SU-DHL-6 (cell line): Measurements from ENCODE around the gene PSME4.

ENCODE experiments used
- H2AFZ ChIP-seq: fragments of 200-600 bp; sonication (generic); 2 replicates; pipeline ENCODE4 v1.6.1; 2014; ENCODE audit warnings: low read depth, mild to moderate bottlenecking, moderate library complexity, mixed read lengths, antibody characterized with exemption, low read length; ENCODE audit not compliant: severe bottlenecking
- H3F3A ChIP-seq: fragments of 200-600 bp; shearing (Covaris generic); 2 replicates; pipeline ENCODE4 v1.6.0; 2016; ENCODE audit warnings: antibody characterized with exemption, mild to moderate bottlenecking; ENCODE audit not compliant: insufficient read depth
- H3K27ac ChIP-seq: fragments of 200-600 bp; sonication (generic); 2 replicates; pipeline ENCODE4 v1.5.1; 2016; ENCODE audit warnings: low read depth, mild to moderate bottlenecking, low read length, moderate library complexity, mixed read lengths
- H3K27me3 ChIP-seq: fragments of 200-600 bp; sonication (generic), shearing (Covaris generic); 2 replicates; pipeline ENCODE4 v1.6.0; 2014; ENCODE audit warnings: mild to moderate bottlenecking, low read length
- H3K36me3 ChIP-seq: fragments of 200-600 bp; sonication (generic); 2 replicates; pipeline ENCODE4 v1.6.1; 2014; ENCODE audit warnings: mild to moderate bottlenecking, low read length, mixed read lengths
- H3K4me2 ChIP-seq: fragments of 300-600, 200-600 bp; shearing (Covaris generic), sonication (generic); 2 replicates; pipeline ENCODE4 v1.6.0; 2014; ENCODE audit warnings: low read length, low read depth, mild to moderate bottlenecking; ENCODE audit not compliant: poor library complexity, severe bottlenecking
- H3K4me3 ChIP-seq: fragments of 200-600 bp; sonication (generic); 2 replicates; pipeline ENCODE4 v1.5.1; 2014; ENCODE audit warnings: antibody characterized with exemption, low read length, mild to moderate bottlenecking, mixed read lengths; ENCODE audit not compliant: insufficient read depth, poor library complexity, severe bottlenecking
- H3K79me2 ChIP-seq: fragments of 200-600 bp; sonication (generic); 2 replicates; pipeline ENCODE4 v1.6.1; 2014; ENCODE audit warnings: mild to moderate bottlenecking, low read length, moderate library complexity; ENCODE audit not compliant: insufficient read depth
- H3K9ac ChIP-seq: fragments of 200-600 bp; sonication (generic); 2 replicates; pipeline ENCODE4 v1.7.0; 2014; ENCODE audit warnings: mild to moderate bottlenecking, low read length
- H3K9me2 ChIP-seq: fragments of 200-600 bp; sonication (generic); replicated peaks from 2 replicates; pipeline ENCODE4 v1.6.1; 2014; ENCODE audit warnings: low read length; ENCODE audit not compliant: insufficient read depth
- H3K9me3 ChIP-seq: fragments of 200-600 bp; sonication (generic); 2 replicates; pipeline ENCODE4 v1.6.1; 2014; ENCODE audit warnings: low read length, mixed read lengths; ENCODE audit not compliant: insufficient read depth
- H4K20me1 ChIP-seq: fragments of 200-600 bp; sonication (generic); 2 replicates; pipeline ENCODE4 v1.6.1; 2014; ENCODE audit warnings: low read depth, mild to moderate bottlenecking, antibody characterized with exemption, low read length, moderate library complexity, mixed read lengths
- CTCF ChIP-seq: fragments of 200-600 bp; sonication (generic); IDR thresholded peaks from one replicate; pipeline ENCODE4 v1.5.1; 2017; ENCODE audit warnings: antibody characterized with exemption, mild to moderate bottlenecking, low read length, moderate library complexity; ENCODE audit not compliant: insufficient read depth, poor library complexity, severe bottlenecking
- EZH2phosphoT487 ChIP-seq: fragments of 200-600 bp; sonication (generic), shearing (Covaris generic); conservative IDR thresholded peaks from 2 replicates; pipeline ENCODE4 v1.6.1; 2018; ENCODE audit warnings: mild to moderate bottlenecking, antibody characterized with exemption, low read length, moderate library complexity, mixed read lengths

PSME4 gene

GRCh38 chr2:54012538-54013141, 41.8 kb upstream of the PSME4 start:
- TF ChIP-seq EZH2phosphoT487 = no peak
- TF ChIP-seq CTCF = no peak

GRCh38 chr2:54009549-54009948, 38.8 kb upstream of the PSME4 start:
- Histone ChIP-seq H3K79me2 (no peaks in the 10 kb centered on the region), H4K20me1 (no peaks in the 10 kb centered on the region), H2AFZ (no peak overlapping the region), H3K9me2 (no peaks in the 10 kb centered on the region), H3F3A (0 out of 2 replicates have a peak, but pooled peaks cover 5% of the 10 kb centered on the region), H3K9me3 (no peaks in the 10 kb centered on the region), H3K27ac (no peak overlapping the region), H3K27me3 (no peaks in the 10 kb centered on the region), H3K9ac (no peak overlapping the region), H3K36me3 (no peaks in the 10 kb centered on the region), H3K4me2 (no peak overlapping the region), H3K4me3 (no peak overlapping the region)
- TF ChIP-seq CTCF (no peak), EZH2phosphoT487 (no peak)

More at GRCh38 chr2:54012538-54013141, 41.8 kb upstream of the PSME4 start:
- no peak overlapping the region for H2AFZ ChIP-seq
- H4K20me1 ChIP-seq = no peaks in the 10 kb centered on the region
- no peaks in the 10 kb centered on the region for H3K9me3 ChIP-seq
- no peaks in the 10 kb centered on the region for H3K79me2 ChIP-seq
- no peak overlapping the region for H3K27ac ChIP-seq
- no peak overlapping the region for H3K4me2 ChIP-seq
- 0 out of 2 replicates have a peak, but pooled peaks cover 5% of the 10 kb centered on the region for H3F3A ChIP-seq
- H3K36me3 ChIP-seq = no peaks in the 10 kb centered on the region
- no peak overlapping the region for H3K4me3 ChIP-seq
- H3K27me3 ChIP-seq = no peaks in the 10 kb centered on the region
- H3K9ac ChIP-seq = no peak overlapping the region
- H3K9me2 ChIP-seq = no peaks in the 10 kb centered on the region

GRCh38 chr2:54008439-54008838, 37.6 kb upstream of the PSME4 start:
- Histone ChIP-seq H3K27me3 (no peaks in the 10 kb centered on the region), H3K9me2 (no peaks in the 10 kb centered on the region), H3K9me3 (no peaks in the 10 kb centered on the region), H3K27ac (no peak overlapping the region), H3K9ac (no peak overlapping the region), H3F3A (0 out of 2 replicates have a peak, but pooled peaks cover 5% of the 10 kb centered on the region), H3K4me2 (no peak overlapping the region), H2AFZ (no peak overlapping the region), H3K4me3 (no peak overlapping the region), H3K79me2 (no peaks in the 10 kb centered on the region), H3K36me3 (no peaks in the 10 kb centered on the region), H4K20me1 (no peaks in the 10 kb centered on the region)
- TF ChIP-seq EZH2phosphoT487 = no peak
- no peak for TF ChIP-seq CTCF
